Melanocyte of skin (primary cell): Measurements from ENCODE around the gene TAS2R46. TPM values are rescaled to one million over a fixed set of nuclear protein-coding genes. Genes with fewer than 3 reads are reported as not detected.

Experiments used
- small RNA-seq, 2 donors: library from RNA; depleted of rRNA; stranded (forward); fragments of <200 nt; gene quantifications; one replicate each; pipeline ENCODE3, GENCODE V24; 2012
- total RNA-seq, 2 donors: library from RNA; depleted of rRNA; stranded (reverse); fragments of >200 nt; gene quantifications; 2 replicates each; pipeline ENCODE4 v1.2.3, GENCODE V29; 2012

The TAS2R46 gene, protein sequence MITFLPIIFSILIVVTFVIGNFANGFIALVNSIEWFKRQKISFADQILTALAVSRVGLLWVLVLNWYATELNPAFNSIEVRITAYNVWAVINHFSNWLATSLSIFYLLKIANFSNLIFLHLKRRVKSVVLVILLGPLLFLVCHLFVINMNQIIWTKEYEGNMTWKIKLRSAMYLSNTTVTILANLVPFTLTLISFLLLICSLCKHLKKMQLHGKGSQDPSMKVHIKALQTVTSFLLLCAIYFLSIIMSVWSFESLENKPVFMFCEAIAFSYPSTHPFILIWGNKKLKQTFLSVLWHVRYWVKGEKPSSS
- total RNA-seq = 1 to 10 TPM; 1.7 to 4.0 TPM

DNA sequence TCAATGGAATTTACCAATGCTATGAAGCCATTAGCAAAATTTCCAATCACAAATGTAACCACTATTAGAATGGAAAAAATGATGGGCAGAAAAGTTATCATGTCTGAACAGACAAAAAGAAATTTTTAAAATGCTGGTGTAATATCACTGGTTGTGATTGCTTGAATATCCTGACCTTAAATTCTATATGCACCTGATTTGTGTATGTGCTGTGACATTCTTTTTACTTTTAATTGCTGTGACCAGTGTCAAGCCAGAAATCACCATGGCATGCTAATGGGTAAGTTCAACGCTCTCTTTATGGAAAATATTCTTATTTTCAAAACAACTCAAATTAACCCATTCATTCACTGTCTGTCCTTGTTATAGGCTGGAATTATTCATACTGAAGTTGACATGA lies at the start of gene TAS2R46:
Gene TAS2R46, minus strand, starts transcription at position 101 of the 400 bp plus-strand sequence. Its CDS starts 0 bp downstream, at position 101.

GRCh38 chr12:11092128-11092527 lies 30.0 kb upstream of the TAS2R46 start, which contains the start of gene TAS2R43:
Gene TAS2R43, minus strand, starts transcription at chr12:11092313. Its CDS starts 84 bp downstream, at chr12:11092229.

GRCh38 chr12:11031307-11031706 lies 30.8 kb downstream of the TAS2R46 start, which contains the start of gene TAS2R31:
Gene TAS2R31, minus strand, starts transcription at chr12:11031407. Its CDS starts 72 bp downstream, at chr12:11031335.

GRCh38 chr12:11022520-11022919 lies 39.6 kb downstream of the TAS2R46 start, which contains the start of gene TAS2R19:
Gene TAS2R19, minus strand, starts transcription at chr12:11022620. Its CDS starts 49 bp downstream, at chr12:11022571.

Small RNA genes within 50 kb of the gene (small RNA-seq; reads per million reads assigned to genes)
- gene AC018630.1 = 0 reads per million in 2 donors

Other genes starting within 250 kb of the TAS2R46 start
- gene TAS2R10, start 235.9 kb downstream of the TAS2R46 start, total RNA-seq = 1 to 10 TPM in 1 of 2 donors, under 1 TPM in 1; 1.00 to 1.0 TPM
- 1 to 10 TPM; 1.4 to 2.7 TPM for gene PRR4, start 212.8 kb downstream of the TAS2R46 start, total RNA-seq
- gene PRH1, start 178.0 kb downstream of the TAS2R46 start, total RNA-seq = 10 to 100 TPM; 14.0 to 25.5 TPM
- 1 to 10 TPM; 1.7 to 3.0 TPM for gene TAS2R13, start 152.7 kb downstream of the TAS2R46 start, total RNA-seq
- not detected for gene PRH2, start 133.1 kb downstream of the TAS2R46 start, total RNA-seq
- gene TAS2R14, start 123.0 kb downstream of the TAS2R46 start, total RNA-seq = 1 to 10 TPM; 2.4 to 4.7 TPM
- 1 to 10 TPM; 2.4 to 6.3 TPM for gene TAS2R50, start 75.4 kb downstream of the TAS2R46 start, total RNA-seq
- gene TAS2R20, start 64.0 kb downstream of the TAS2R46 start, total RNA-seq = 1 to 10 TPM; 2.1 to 4.3 TPM
- gene TAS2R19, start 39.7 kb downstream of the TAS2R46 start, total RNA-seq = 1 to 10 TPM; 2.4 to 5.0 TPM
- 1 to 10 TPM; 3.3 to 4.1 TPM for gene TAS2R31, start 30.9 kb downstream of the TAS2R46 start, total RNA-seq
- gene TAS2R43, start 30.0 kb upstream of the TAS2R46 start, total RNA-seq = 1 to 10 TPM; 3.1 to 4.0 TPM
- 1 to 10 TPM; 3.4 to 7.7 TPM for gene TAS2R30, start 72.3 kb upstream of the TAS2R46 start, total RNA-seq
- gene SMIM10L1, start 108.9 kb upstream of the TAS2R46 start, total RNA-seq = 1 to 10 TPM; 4.8 to 5.7 TPM
- not detected for gene TAS2R42, start 124.6 kb upstream of the TAS2R46 start, total RNA-seq
- not detected for gene PRB3, start 207.4 kb upstream of the TAS2R46 start, total RNA-seq
- not detected for gene PRB4, start 248.1 kb upstream of the TAS2R46 start, total RNA-seq